Transverse colon (tissue), 3 donors: ENCODE measurements around the gene COLEC11.

ENCODE experiments used
- CTCF ChIP-seq, 5 experiments: fragments of 200-600 bp in 3 of 5; fragments of 450-650 bp in 2 of 5; sonication (generic) in 3 of 5; IDR thresholded peaks; 1 replicate in 2 of 5; 2 replicates in 3 of 5; pipeline ENCODE4 v1.5.1; 2016 to 2017; ENCODE audit warnings: antibody characterized with exemption in 5 of 5, inconsistent platforms in 3 of 5, mild to moderate bottlenecking in 2 of 5, moderate library complexity in 1 of 5
- EP300 ChIP-seq: sonication (generic); formaldehyde crosslinking; IDR thresholded peaks from one replicate; pipeline ENCODE4 v1.6.1; 2017; ENCODE audit warnings: antibody characterized with exemption, low read depth
- POLR2A ChIP-seq: fragments of 450-650 bp; IDR thresholded peaks from one replicate; pipeline ENCODE4 v1.6.1; 2016; ENCODE audit warnings: antibody characterized with exemption, mild to moderate bottlenecking, moderate library complexity

- no peak for TF ChIP-seq CTCF (IDR thresholded peaks at IDR 0.05)
- no peak for TF ChIP-seq EP300
- TF ChIP-seq POLR2A, result no peak
Measured at GRCh38 chr2:3586220-3586619, 8.7 kb upstream of the COLEC11 start.
